NCI-H128 (cell line): ENCODE data around the gene RGS11.
"Not testable (repeated sequence)": the region's sequence is repeated elsewhere in the genome, so short reads cannot be mapped to it uniquely, and the experiment has no call there.

Source experiments
- DNase-seq: peaks from one replicate; lab custom pipeline; 2025; ENCODE audit not compliant: unreplicated experiment; lab: John Stamatoyannopoulos, UW

RGS11 gene

GRCh38 chr16:234468-235305 is 41.1 kb downstream of the RGS11 start, which contains the start of gene FAM234A:
FAM234A (plus strand) TSS chr16:234821; CDS start chr16:254414, 19,593 bp downstream.
- peak; percentile 76 for DNase-seq

- no peak for DNase-seq
These were observed 44.8 kb downstream of the RGS11 start for GRCh38 chr16:230949-231348.

- DNase-seq: not testable (repeated sequence)
These were observed 45.4 kb downstream of the RGS11 start for GRCh38 chr16:230351-230750.

- DNase-seq: no peak
These were observed 45.9 kb downstream of the RGS11 start for GRCh38 chr16:229731-230281.

- peak; percentile 42 for DNase-seq
These were observed 46.7 kb downstream of the RGS11 start, which contains the start of gene LUC7L for GRCh38 chr16:228852-229730. LUC7L (minus strand) TSS chr16:229449; CDS start chr16:229339, 110 bp downstream.

GRCh38 chr16:228151-228851 is 47.4 kb downstream of the RGS11 start:
- no peak for DNase-seq

- DNase-seq: no peak
These were observed 55.7 kb downstream of the RGS11 start for GRCh38 chr16:220021-220420.
